Motor neuron (in vitro differentiated cells): Measurements from ENCODE around the gene ELOVL5. TPM values are rescaled to one million over a fixed set of nuclear protein-coding genes. Genes with fewer than 3 reads are reported as not detected.
A peak's percentile ranks its signal among the peaks of the same experiment; 100 is the strongest.

Source experiments
- ATAC-seq, 8 experiments: fragments of 200-7000 bp; cut with Tn5 transposase; replicated peaks in 6 of 8; 2 replicates each; pipeline ENCODE4 v1.8.0; 2021; ENCODE audit warnings: mild to moderate bottlenecking in 8 of 8, moderate library complexity in 8 of 8
- H3K27ac ChIP-seq, 2 donors: fragments of 250-450 bp; sonication (Bioruptor Pico); 2 replicates each; pipeline ENCODE4 v1.9.0; 2021; ENCODE audit warnings: antibody characterized with exemption in 2 of 2, mild to moderate bottlenecking in 2 of 2, moderate library complexity in 1 of 2
- H3K4me1 ChIP-seq, 2 donors: fragments of 250-450 bp; sonication (Bioruptor Pico); replicated peaks in 1 of 2; 2 replicates each; pipeline ENCODE4 v1.6.1; 2021; ENCODE audit warnings: antibody characterized with exemption in 2 of 2, mild to moderate bottlenecking in 2 of 2, moderate library complexity in 1 of 2
- H3K4me3 ChIP-seq, 5 donors: fragments of 250-450 bp; sonication (Bioruptor Pico); 2 replicates each; pipeline ENCODE4 v1.9.0; 2021; ENCODE audit warnings: antibody characterized with exemption in 5 of 5, mild to moderate bottlenecking in 5 of 5, moderate library complexity in 4 of 5
- WGBS, 10 experiments: fragments of 450-650 bp; shearing (Covaris generic); methylation state at CpG; one replicate each; pipeline ENCODE4 v1.0.0; 2022; 5-methylcytosine and 5-hydroxymethylcytosine counted together
- in situ Hi-C, 9 experiments: fragments of 400-800 bp; cut with MboI; loops; one replicate each; pipeline ENCODE4 v1.15.0; 2021; ENCODE audit warnings: low sequenced_read_pairs in 9 of 9, low pct_unique_long_range_greater_than_20kb in 2 of 9; ENCODE audit not compliant: unreplicated experiment in 9 of 9
- total RNA-seq, 8 experiments: library from RNA; unstranded; fragments of 300-600 nt; gene quantifications; 2 replicates each; pipeline versions ENCODE4 v1.2.3 to v1.2.4, GENCODE V29; 2022

Gene ELOVL5
- total RNA-seq, 8 experiments from 2014 or later, result 75.7 to 201 (median 104) TPM

DNA sequence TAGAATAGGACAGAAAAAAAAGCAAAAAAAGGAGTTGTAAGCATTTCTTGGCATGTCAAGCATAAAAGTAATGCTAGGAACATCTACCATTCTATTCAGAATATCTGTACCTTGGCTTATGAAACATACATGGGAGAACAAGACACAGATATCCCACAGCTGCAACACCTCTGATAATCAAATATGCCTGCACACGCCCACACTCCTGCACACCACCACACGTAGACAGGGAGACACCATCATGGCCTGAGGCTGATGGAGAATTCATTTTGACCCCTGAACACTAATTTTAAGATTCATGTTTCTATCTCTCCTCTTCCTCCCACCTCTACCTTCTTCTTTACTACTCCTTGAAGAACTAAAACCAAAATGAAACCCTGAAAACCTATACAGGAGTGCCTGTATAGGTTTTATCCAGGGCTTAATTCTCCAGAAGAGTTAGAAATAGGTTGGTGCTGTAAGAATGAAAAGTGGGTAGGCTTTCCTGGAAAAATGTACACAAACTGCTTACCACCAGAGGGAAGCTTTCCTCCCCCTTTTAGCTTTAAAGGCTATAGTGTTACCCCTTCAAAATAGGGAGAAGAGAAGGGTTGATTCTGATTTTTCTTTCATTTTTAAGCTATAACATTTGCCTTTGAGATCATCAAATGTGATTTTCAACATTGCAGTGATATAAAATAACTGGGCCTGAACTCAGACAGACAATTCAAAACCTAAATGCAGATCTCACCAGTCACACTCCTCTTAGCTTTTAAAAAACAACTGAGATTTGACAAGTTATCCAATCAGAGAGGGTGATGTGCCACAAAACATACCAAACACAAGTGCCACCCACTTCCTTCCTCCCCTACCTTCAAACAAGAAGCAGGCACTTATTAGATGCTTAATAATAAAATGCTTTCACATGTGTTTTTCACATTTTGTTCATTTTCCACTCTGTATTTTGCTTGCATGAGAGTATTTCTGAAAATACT is 57.9 kb downstream of the ELOVL5 start:
- in situ Hi-C loops, result no loop called here
- H3K27ac ChIP-seq, result no peak overlapping the region
- H3K4me1 ChIP-seq, result no peaks in the 10 kb centered on the region
- ATAC-seq, result no peak
- WGBS, 10 experiments, result 20 to 100% (median 86%) methylated on average over 1 to 2 of the region's 2 CpGs; no CpG with 5 or more reads in 7 of the 10 experiments
- no peak overlapping the region for H3K4me3 ChIP-seq

DNA sequence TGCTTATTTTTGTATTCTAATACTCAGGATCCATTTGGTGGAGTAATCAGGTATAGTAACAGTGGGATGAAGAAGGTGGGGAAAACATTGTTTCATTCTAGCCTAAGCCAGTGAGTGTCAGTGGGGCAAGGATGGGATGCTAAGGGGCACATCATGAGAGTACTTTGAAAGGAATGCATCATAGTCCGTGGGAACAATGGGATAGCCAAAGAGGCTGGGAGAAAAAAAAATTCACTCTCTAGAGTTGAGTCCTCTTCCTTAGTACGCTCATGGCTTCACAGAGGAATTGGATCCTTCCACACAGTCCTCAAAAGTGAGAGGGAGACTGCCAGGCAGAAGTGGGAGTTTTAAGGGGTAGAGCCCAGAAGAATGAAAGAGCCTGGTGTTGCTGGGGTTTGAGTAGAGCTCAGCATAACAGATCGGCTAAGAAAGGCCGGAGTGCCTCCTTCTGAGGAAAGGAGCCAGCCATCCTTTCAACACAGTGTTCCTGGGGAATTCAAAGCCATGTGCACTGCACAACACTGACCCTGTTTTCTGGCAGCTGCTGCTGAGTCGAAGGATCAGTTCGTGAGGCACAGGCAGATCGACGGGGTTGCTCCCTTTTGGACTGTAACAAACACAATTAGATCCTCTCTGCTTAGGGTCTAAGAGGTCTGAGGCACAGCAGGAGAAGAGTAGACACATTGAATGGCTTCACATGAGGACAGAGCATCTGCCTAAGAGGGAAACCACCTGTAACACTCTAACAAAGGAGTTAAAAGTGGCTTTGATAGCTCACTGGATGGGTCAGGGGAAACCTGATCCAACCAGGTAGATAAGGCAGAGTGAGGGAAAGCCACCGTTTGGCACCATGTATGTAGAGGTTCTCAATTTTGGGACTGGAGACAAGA is 61.2 kb downstream of the ELOVL5 start:
- peak in 5 of 8 experiments; percentile 15 to 53 (median 41) for ATAC-seq
- Histone ChIP-seq H3K4me3 (no peak overlapping the region), H3K27ac (no peak overlapping the region), H3K4me1 (no peaks in the 10 kb centered on the region)
- in situ Hi-C loops, result no loop called here
- 63 to 100% (median 78%) methylated on average over 1 to 5 of the region's 9 CpGs for WGBS, 10 experiments

- Histone ChIP-seq H3K4me1 (no peaks in the 10 kb centered on the region), H3K4me3 (no peak overlapping the region), H3K27ac (no peak overlapping the region)
- in situ Hi-C loops, result no loop called here
- no peak for ATAC-seq
- WGBS, 10 experiments, result 84 to 100% (median 93%) methylated on average over 2 to 4 of the region's 4 CpGs; no CpG with 5 or more reads in 1 of the 10 experiments
Observed at GRCh38 chr6:53284901-53285300, 63.8 kb downstream of the ELOVL5 start.

DNA sequence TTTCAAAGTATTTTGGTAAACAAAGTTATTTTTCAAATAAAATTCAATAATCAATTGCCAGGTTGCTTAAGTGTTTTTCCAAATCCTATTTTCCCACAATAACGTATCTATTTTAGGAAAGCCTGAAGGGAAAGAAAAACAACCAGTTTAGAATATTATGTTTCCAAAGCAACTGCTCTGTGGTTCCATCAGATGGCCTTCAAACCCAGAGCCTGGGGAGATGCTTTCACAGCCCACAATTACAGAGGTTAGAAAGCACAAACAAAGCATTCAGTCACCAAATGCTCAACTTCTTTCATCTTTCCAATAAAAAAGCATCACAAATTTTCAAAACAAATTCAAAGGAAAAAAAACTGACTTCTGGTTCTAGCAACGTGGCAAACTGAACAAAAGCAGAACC is 66.0 kb downstream of the ELOVL5 start:
- no peak overlapping the region for H3K27ac ChIP-seq
- peak in 3 of 8 experiments; percentile 14 to 27 (median 20) for ATAC-seq
- no peaks in the 10 kb centered on the region for H3K4me1 ChIP-seq
- in situ Hi-C loops, result no loop called here
- WGBS, 10 experiments, result 43 to 86% (median 72%) methylated on average over 1 to 2 of the region's 2 CpGs
- no peak overlapping the region for H3K4me3 ChIP-seq

DNA sequence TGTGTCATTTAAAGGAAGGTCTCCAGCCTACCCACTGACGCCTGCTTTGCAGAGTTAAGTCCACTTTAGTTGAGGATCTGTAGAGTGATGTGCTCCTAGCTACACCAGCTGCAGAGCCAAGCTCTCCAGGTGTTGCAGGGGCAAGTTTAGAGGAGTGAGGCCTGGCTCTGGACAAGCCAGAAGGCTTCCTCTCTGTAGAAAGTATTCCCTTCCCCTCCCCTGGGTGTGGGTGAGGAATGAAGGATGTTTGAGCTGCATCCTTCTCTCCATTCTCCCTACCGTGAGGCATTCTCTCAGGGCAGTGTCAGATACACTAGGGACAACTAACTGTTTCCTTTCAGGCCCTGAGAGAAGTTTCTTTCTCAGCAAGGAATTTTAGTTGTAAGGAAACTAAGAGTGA is 66.5 kb downstream of the ELOVL5 start:
- in situ Hi-C loops, result no loop called here
- ATAC-seq, result peak in 3 of 8 experiments; percentile 3 to 46 (median 21)
- no peak overlapping the region for H3K4me3 ChIP-seq
- H3K4me1 ChIP-seq, result no peaks in the 10 kb centered on the region
- WGBS, 10 experiments, result 38 to 100% (median 89%) methylated on average over 1 to 2 of the region's 2 CpGs; no CpG with 5 or more reads in 4 of the 10 experiments
- no peak overlapping the region for H3K27ac ChIP-seq

DNA sequence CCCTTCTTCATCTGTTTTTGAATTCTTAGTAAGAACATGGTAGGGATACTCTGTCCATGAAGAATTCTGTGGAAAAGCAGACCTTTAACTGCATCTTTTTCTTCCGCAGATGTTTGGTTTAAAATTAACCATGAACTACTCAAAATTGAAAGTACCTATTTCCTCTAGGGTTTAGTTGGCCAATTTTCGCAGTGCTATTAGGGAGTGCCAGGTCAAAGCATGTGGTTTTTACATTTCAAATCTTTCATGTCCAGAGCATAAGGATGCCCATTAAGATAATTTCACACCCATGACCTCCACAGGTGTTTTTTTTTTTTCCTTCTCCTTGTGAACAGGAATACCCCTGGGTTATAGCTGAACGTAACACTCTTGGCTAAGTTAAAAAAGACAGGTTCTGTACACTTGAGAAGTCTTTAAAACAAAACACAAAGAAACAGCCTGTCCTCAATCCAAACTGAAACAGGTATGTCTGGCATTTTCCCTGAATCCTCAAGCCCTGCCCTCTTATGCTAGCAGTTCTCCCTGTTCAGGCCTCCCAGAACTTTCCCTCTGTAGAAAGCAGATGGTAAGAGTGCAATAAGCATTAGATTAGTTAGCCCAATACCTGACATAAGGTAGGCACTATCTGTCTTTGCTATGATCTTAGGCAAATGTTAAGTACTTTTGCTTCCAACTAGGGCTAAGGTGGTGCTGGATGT is 67.1 kb downstream of the ELOVL5 start:
- H3K4me1 ChIP-seq, result no peaks in the 10 kb centered on the region
- no peak overlapping the region for H3K4me3 ChIP-seq
- in situ Hi-C loops, result no loop called here
- 83 to 100% (median 97%) methylated on average over 1 to 3 of the region's 3 CpGs for WGBS, 10 experiments
- H3K27ac ChIP-seq, result no peak overlapping the region
- no peak for ATAC-seq

- in situ Hi-C loops, result no loop called here
- WGBS, 10 experiments, result 89 to 100% (median 100%) methylated on average over 1 to 2 of the region's 2 CpGs; no CpG with 5 or more reads in 2 of the 10 experiments
- no peaks in the 10 kb centered on the region for H3K4me1 ChIP-seq
- no peak for ATAC-seq
- H3K27ac ChIP-seq, result no peak overlapping the region
- H3K4me3 ChIP-seq, result no peak overlapping the region
Observed at GRCh38 chr6:53280207-53280606, 68.5 kb downstream of the ELOVL5 start.

GRCh38 chr6:53279293-53279692 is 69.5 kb downstream of the ELOVL5 start:
- in situ Hi-C loops, result no loop called here
- ATAC-seq, result peak in 3 of 8 experiments; percentile 84 to 93 (median 90)
- Histone ChIP-seq H3K27ac (no peak overlapping the region), H3K4me1 (no peaks in the 10 kb centered on the region), H3K4me3 (no peak overlapping the region)
- 0 to 100% (median 83%) methylated on average over 2 to 3 of the region's 3 CpGs; no CpG with 5 or more reads in 1 of the 10 experiments for WGBS, 10 experiments

- in situ Hi-C loops, result no loop called here
- Histone ChIP-seq H3K4me3 (no peak overlapping the region), H3K4me1 (no peaks in the 10 kb centered on the region), H3K27ac (no peak overlapping the region)
- 77 to 100% (median 94%) methylated on average over 1 to 4 of the region's 4 CpGs; no CpG with 5 or more reads in 4 of the 10 experiments for WGBS, 10 experiments
- peak in 1 of 8 experiments; percentile 46 for ATAC-seq
Observed at GRCh38 chr6:53273370-53273769, 75.4 kb downstream of the ELOVL5 start.

DNA sequence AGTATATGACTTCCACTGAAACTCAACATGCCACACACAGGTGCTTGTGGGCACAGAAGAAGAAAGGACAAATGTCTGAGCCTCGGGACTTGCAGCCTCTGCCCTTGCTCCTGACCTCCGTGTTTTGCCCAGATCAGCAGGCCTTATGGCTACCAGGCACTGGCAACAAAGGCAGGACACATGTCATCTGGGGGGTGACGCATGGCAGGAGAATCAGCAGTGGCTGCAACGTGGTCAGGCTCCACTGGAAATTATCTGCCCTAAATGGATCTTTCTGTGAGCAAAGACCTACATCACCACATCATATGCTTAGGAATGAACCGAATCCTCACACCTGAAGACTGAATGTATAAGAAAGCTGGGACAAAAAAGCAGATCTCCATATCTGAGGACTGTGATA is 78.9 kb downstream of the ELOVL5 start:
- Histone ChIP-seq H3K4me1 (no peaks in the 10 kb centered on the region), H3K27ac (no peak overlapping the region), H3K4me3 (no peak overlapping the region)
- WGBS, 10 experiments, result 60 to 100% (median 95%) methylated on average over 1 to 4 of the region's 5 CpGs; no CpG with 5 or more reads in 2 of the 10 experiments
- ATAC-seq, result no peak
- in situ Hi-C loops, result no loop called here

- Histone ChIP-seq H3K4me1 (no peaks in the 10 kb centered on the region), H3K27ac (no peak overlapping the region), H3K4me3 (no peak overlapping the region)
- 80 to 100% (median 94%) methylated on average over 1 to 6 of the region's 6 CpGs for WGBS, 10 experiments
- ATAC-seq, result no peak
- in situ Hi-C loops, result no loop called here
Observed at GRCh38 chr6:53268858-53269608, 79.7 kb downstream of the ELOVL5 start.

DNA sequence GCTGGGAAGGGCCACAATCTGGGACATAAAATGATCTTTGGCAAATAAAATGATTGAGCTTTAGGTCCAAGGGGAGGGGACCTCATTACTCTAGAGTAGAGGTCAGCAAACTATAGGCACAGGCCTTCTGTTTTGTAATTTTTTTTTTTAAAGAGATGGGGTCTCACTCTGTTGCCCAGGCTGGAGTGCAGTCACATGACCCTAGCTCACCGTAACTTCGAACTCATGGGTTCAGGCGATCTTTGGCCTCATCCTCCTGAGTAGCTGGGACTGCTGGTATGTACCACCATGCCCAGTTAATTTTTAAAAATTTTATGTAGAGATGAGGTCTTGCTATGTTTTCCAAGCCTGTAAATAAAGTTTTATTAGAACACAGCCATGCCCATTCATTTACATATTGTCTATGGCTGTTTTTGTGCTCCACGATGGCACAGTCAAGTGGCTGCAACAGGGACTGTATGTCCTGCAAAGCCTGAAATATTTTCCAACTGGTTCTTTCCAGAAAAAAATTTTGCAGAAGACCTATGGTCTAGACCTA is 82.1 kb downstream of the ELOVL5 start:
- in situ Hi-C loops, result no loop called here
- WGBS, 10 experiments, result 93 to 100% (median 100%) methylated on average over 1 to 4 of the region's 4 CpGs; no CpG with 5 or more reads in 3 of the 10 experiments
- no peak for ATAC-seq
- no peaks in the 10 kb centered on the region for H3K4me1 ChIP-seq
- H3K27ac ChIP-seq, result no peak overlapping the region
- H3K4me3 ChIP-seq, result no peak overlapping the region
